Erythroblast (primary cell): Measurements from ENCODE around the gene SATL1.

Experiments used
- GATA1 ChIP-seq: IDR thresholded peaks from 2 replicates; pipeline ENCODE4 v1.6.1; 2011; ENCODE audit warnings: low read depth, mild to moderate bottlenecking, control low read depth, low read length, moderate library complexity
- POLR2A ChIP-seq: IDR thresholded peaks from 2 replicates; pipeline ENCODE4 v1.6.1; 2011; ENCODE audit warnings: mild to moderate bottlenecking, low read length

- TF ChIP-seq POLR2A = no peak
- no peak for TF ChIP-seq GATA1
Observed at GRCh38 chrX:85084770-85085393, 158.7 kb downstream of the SATL1 start.
